ENCODE data around the gene LAMB1.
"Not testable (repeated sequence)": the region's sequence is repeated elsewhere in the genome, so short reads cannot be mapped to it uniquely, and the experiment has no call there.

The LAMB1 gene

GRCh38 chr7:107945332-107945731 is 57.6 kb downstream of the LAMB1 start:
- DNase-seq (ENCODE audit: low read depth): no peak

GRCh38 chr7:107944411-107945169 is 58.4 kb downstream of the LAMB1 start:
- no peak for DNase-seq (ENCODE audit: low read depth)

GRCh38 chr7:107943018-107943417 is 59.9 kb downstream of the LAMB1 start:
- no peak for DNase-seq (ENCODE audit: low read depth)

DNA sequence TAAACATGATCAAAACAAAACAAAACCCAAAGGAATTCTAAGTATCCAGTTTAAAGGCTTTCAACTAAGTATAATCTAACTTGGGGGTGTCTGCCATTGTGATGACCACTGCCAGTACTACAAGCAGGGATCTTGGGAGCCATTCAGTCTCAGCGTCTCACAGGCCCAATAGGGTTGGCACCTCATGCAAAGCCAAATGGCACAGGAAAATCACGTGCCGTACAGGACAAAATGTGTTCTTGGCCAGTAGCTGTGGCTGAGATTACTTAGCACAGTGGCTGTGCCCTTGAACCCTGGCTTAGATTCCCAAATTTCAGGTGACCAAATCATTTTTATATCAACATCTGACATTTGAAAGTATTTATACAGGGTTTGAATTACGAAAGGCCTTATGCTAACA is 62.0 kb downstream of the LAMB1 start:
- no peak for DNase-seq (ENCODE audit: low read depth)

GRCh38 chr7:107939573-107940489 is 63.1 kb downstream of the LAMB1 start:
- DNase-seq (ENCODE audit: low read depth): no peak

DNA sequence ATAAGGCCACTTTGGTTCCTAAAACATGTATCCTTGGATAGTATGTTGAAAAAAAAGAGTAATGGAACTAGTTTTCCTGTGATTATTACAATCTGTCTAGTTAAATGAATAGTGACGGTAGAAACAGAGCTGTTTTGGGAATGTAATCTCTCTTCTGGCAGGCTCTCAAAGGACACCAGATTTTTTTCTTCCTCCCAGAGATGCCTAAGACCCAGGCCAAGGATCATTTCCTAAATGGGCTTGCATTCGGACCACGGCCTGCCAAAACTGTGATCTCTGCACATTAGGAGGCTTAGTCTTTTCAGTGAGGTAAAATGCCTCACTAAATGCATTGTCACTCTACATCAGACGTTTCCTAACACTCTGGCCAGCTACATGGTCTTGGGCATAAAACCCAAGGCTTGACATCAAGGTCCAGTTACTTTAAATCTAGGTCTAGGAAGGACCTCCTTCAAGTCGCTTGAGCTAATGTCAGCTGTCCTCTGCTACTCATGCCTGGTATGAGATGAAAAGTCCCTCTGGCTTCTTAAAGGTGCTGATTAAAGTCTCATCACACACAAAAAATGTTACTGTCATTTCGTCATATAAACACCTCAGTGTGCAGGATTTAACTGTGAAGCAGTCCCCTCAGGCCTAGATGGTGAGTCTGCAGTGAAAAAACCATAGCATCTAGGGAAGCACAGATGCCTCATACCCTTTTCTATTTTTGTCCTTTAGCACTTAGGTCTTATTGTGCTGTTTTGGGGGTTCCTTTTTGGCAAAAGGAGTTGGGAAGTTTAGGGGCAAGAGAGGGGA is 64.3 kb downstream of the LAMB1 start:
- no peak for DNase-seq (ENCODE audit: low read depth)

GRCh38 chr7:107937531-107937930 is 65.4 kb downstream of the LAMB1 start:
- no peak for DNase-seq (ENCODE audit: low read depth)

DNA sequence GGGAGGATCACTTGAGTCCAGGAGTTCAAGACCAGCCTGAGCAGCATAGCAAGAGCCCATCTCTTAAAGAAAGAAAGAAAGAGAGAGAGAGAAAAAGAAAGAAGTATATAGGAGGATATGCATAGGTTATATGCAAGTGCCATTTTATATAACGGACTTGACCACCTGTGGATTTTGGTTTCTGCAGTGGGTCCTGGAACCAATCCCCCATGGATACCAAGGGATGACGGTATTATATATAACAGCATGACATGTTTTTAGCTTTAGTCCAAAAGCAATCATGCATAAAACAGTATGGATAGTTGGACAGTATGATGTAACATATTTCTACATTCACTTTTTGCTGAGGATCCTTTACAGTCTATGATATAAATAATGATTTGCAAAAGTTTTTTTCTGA is 66.6 kb downstream of the LAMB1 start:
- DNase-seq (ENCODE audit: low read depth): no peak

DNA sequence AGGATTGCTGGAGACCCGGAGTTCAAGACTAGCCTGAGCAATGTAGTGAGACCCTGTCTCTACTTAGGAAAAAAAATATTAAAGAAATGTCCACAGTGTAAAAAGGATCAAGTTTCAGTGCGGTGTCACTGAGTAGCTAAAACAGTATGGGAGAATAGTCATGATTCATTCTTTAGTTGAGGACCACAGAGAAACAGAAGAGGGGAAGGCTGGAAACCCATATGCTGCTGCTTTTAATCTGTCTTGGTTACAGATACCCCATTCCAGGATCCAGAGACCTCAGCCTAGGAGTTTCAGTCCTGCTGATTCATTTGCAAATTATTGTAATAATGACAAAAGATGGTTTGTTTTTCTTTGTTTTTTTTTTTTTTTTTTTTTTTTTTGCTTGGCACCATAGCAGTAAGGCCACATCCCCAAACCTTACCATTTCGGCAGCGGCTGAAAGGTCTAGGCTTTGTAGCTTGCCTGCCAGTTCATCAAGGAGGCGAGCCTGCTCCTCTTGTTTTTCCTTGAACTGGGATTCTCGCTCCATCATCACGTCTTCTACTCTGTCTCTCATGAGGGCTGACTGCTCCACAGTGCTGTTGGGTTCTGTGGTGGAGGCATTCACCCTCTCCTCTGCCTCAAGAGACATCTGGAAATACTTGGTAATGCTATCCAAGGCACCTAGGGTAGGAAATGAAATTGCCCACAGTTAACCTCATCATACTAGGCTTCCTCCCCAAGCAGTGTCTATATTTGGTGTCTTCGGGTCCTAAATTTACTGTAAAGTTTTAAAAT is 67.8 kb downstream of the LAMB1 start:
- DNase-seq (ENCODE audit: low read depth): no peak

DNA sequence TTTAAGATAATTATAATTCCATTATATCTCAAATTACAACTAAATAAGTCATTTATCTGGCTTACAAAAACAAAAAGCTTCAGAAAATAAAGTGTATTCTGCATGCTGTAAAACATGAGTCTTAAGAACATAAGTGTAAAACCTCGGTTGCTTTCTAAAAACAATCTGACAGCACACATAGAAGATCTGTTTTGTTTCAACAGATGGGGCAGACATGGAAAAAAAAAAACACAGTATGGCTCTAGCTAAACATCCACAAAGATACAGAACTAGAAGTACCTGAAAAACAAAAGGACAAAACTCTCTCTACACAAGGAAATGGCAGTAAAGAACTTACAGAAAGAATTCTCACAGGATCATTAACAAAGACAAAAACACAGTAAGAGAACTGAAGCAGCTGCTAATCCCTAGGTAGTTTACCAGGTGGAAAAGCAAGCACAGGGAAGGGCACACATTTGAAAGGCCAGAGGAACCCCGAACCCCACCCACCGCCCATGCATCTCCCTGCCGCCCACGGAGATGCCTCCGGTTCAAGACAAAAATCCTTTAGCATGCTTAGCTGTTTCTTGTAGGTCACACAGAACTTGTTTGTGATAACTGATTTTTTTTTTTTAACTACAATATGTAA is 69.5 kb downstream of the LAMB1 start:
- DNase-seq (ENCODE audit: low read depth): no peak

- no peak for DNase-seq (ENCODE audit: low read depth)
These were observed 70.2 kb downstream of the LAMB1 start for GRCh38 chr7:107932805-107933204.

GRCh38 chr7:107931740-107932515 is 71.0 kb downstream of the LAMB1 start:
- no peak for DNase-seq (ENCODE audit: low read depth)

DNA sequence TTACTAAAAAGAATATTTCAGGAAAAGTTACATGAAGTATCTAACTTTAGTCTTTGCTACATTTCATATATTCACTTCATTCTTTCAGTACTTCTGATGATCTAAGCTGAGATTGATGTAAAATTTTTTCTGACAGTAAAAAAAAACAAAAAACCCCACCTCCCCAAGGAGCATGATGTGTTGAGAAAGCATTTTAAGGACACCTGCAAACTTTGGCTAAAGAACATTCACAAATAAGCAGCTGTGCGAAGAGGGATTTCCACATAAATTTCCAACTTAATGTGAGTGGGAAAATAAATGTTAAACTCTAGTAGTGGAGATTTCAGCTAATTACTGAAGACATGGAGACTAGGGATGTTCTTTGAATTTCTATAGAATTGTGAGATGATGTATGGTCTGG is 76.5 kb downstream of the LAMB1 start:
- DNase-seq (ENCODE audit: low read depth): no peak

DNA sequence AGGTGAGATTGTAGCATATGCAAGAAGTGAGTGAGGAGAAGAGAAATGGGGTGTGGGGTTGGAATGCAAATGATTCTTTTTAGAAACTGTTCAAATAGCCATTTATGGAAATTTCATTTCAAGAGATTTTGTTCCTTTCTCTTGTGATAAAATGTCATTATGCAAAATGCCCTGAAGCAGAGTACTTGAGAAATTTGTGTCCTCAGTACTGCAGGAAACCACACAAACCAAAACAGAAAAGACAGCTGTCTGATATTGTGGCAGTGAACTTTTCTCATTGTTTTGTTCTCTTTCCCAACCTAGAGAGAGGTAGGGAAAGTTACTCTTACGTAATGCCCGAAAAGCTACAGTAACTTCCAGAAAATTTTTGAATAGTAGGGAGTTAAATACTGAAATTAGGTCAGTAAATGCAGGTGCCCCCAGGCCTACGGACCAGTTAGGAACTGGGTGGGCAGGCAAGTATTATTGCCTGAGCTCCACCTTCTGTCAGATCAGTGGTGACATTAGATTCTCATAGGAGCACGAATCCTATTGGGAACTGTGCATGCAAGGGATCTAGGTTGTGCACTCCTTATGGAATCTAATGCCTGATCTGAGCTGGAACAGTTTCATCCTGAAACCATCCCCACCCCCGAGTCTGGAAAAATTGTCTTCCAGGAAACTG is 78.0 kb downstream of the LAMB1 start:
- no peak for DNase-seq (ENCODE audit: low read depth)

DNA sequence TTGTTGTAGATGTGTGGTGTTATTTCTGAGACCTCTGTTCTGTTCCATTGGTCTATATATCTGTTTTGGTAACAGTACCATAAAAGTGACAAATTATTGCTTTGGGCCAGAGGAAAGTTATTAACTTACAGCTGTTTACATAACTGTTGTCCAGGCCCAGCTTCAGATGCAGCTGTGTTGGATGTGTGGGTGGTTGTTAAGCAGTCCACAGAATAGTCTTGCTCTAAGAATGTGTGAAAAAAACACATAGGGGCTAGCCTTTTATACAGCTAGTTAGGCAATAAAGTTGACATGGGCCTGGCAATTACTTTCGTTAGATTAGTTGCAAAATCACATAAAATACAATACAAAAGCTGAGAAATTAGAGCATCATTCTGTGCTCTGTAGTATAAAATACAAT is 80.1 kb downstream of the LAMB1 start:
- no peak for DNase-seq (ENCODE audit: low read depth)

GRCh38 chr7:107921826-107922225 is 81.1 kb downstream of the LAMB1 start:
- DNase-seq (ENCODE audit: low read depth): not testable (repeated sequence)

- DNase-seq (ENCODE audit: low read depth): no peak
These were observed 82.8 kb downstream of the LAMB1 start for GRCh38 chr7:107920048-107920772.

DNA sequence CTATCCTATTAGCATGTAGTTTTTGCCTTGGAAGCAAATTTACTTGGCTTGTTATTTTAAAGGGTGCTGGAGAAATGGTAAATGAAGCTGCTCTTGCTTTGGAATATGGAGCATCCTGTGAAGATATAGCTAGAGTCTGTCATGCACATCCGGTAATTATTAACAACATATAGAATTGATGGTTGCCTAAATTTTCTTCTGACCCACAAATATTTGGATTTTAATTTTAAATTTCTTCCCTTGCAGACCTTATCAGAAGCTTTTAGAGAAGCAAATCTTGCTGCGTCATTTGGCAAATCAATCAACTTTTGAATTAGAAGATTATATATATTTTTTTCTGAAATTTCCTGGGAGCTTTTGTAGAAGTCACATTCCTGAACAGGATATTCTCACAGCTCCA is 84.0 kb downstream of the LAMB1 start:
- no peak for DNase-seq (ENCODE audit: low read depth)
